Karpas-422 (cell line): Measurements from ENCODE around the gene NECTIN1. TPM values are rescaled to one million over a fixed set of nuclear protein-coding genes. Genes with fewer than 3 reads are reported as not detected.
"Not testable (repeated sequence)": the region's sequence is repeated elsewhere in the genome, so short reads cannot be mapped to it uniquely, and the experiment has no call there.

Experiments used
- DNase-seq: peaks from one replicate; pipeline ENCODE4 v3.0.0-alpha.2; 2015
- H2AFZ ChIP-seq: fragments of 200-600 bp; sonication (generic); 2 replicates; pipeline ENCODE4 v1.6.1; 2014; ENCODE audit warnings: antibody characterized with exemption, low read length, mixed read lengths
- H3K27ac ChIP-seq: fragments of 200-600 bp; sonication (generic); 2 replicates; pipeline ENCODE4 v1.5.1; 2014; ENCODE audit warnings: mild to moderate bottlenecking, low read length, moderate library complexity
- H3K27me3 ChIP-seq: fragments of 200-600 bp; sonication (generic); 2 replicates; pipeline ENCODE4 v1.6.1; 2014; ENCODE audit warnings: low read length, mixed read lengths
- H3K36me3 ChIP-seq: fragments of 200-600 bp; sonication (generic); 2 replicates; pipeline ENCODE4 v1.6.1; 2014; ENCODE audit warnings: low read length, mixed read lengths; ENCODE audit not compliant: insufficient read depth
- H3K4me1 ChIP-seq: fragments of 200-600 bp; sonication (generic); 2 replicates; pipeline ENCODE4 v1.6.1; 2014; ENCODE audit warnings: mild to moderate bottlenecking, low read length, mixed read lengths
- H3K4me2 ChIP-seq: fragments of 200-600 bp; sonication (generic); 2 replicates; pipeline ENCODE4 v1.6.1; 2014; ENCODE audit warnings: low read length, low read depth, mild to moderate bottlenecking; ENCODE audit not compliant: poor library complexity, severe bottlenecking
- H3K4me3 ChIP-seq: fragments of 200-600 bp; sonication (generic); 2 replicates; pipeline ENCODE4 v1.5.1; 2014; ENCODE audit warnings: mild to moderate bottlenecking, antibody characterized with exemption, low read length, mixed read lengths
- H3K79me2 ChIP-seq: fragments of 200-600 bp; sonication (generic); 2 replicates; pipeline ENCODE4 v1.6.1; 2014; ENCODE audit warnings: mild to moderate bottlenecking, low read length, mixed read lengths
- H3K9ac ChIP-seq: fragments of 200-600 bp; sonication (generic); 2 replicates; pipeline ENCODE4 v1.6.0; 2014; ENCODE audit warnings: low read length
- H3K9me2 ChIP-seq: fragments of 200-600 bp; sonication (generic), shearing (Covaris generic); replicated peaks from 2 replicates; pipeline ENCODE4 v1.6.0; 2014; ENCODE audit warnings: mild to moderate bottlenecking, low read length, moderate library complexity; ENCODE audit not compliant: insufficient read depth
- H3K9me3 ChIP-seq: fragments of 300-700, 200-600 bp; sonication (generic); 2 replicates; pipeline ENCODE4 v1.6.1; 2014; ENCODE audit warnings: low read length, mixed read lengths
- H4K20me1 ChIP-seq: fragments of 200-600 bp; sonication (generic); 2 replicates; pipeline ENCODE4 v1.6.1; 2014; ENCODE audit warnings: mild to moderate bottlenecking, antibody characterized with exemption, low read length, low read depth; ENCODE audit not compliant: insufficient read depth
- total RNA-seq: library from RNA; depleted of rRNA; stranded (reverse); fragments of >200 nt; shearing (Covaris generic); gene quantifications from 2 replicates; pipeline ENCODE4 v1.2.3, GENCODE V29; 2014; ENCODE audit warnings: low replicate concordance

The NECTIN1 gene
- total RNA-seq, 1 experiment from 2014 or later = not detected

- not testable (repeated sequence) for DNase-seq, H3K9me2 ChIP-seq, H4K20me1 ChIP-seq, H3K9me3 ChIP-seq, H3K9ac ChIP-seq, H2AFZ ChIP-seq, H3K36me3 ChIP-seq, H3K79me2 ChIP-seq, H3K4me1 ChIP-seq, H3K27me3 ChIP-seq, H3K27ac ChIP-seq, H3K4me2 ChIP-seq, H3K4me3 ChIP-seq
Observed at GRCh38 chr11:119595941-119596340, 133.1 kb downstream of the NECTIN1 start.

- Histone ChIP-seq H3K9me3 (no peaks in the 10 kb centered on the region), H3K27ac (no peak overlapping the region), H3K4me3 (no peak overlapping the region), H3K36me3 (no peaks in the 10 kb centered on the region), H4K20me1 (no peaks in the 10 kb centered on the region), H3K9ac (no peak overlapping the region), H3K79me2 (no peaks in the 10 kb centered on the region), H3K4me1 (no peaks in the 10 kb centered on the region), H3K9me2 (no peaks in the 10 kb centered on the region), H3K27me3 (no peaks in the 10 kb centered on the region), H3K4me2 (no peak overlapping the region), H2AFZ (no peak overlapping the region)
- DNase-seq = no peak
Observed at GRCh38 chr11:119594639-119595249, 134.3 kb downstream of the NECTIN1 start.

- Histone ChIP-seq H3K36me3 (no peaks in the 10 kb centered on the region), H3K9ac (no peak overlapping the region), H3K27me3 (no peaks in the 10 kb centered on the region), H2AFZ (no peak overlapping the region), H3K27ac (no peak overlapping the region), H3K4me2 (no peak overlapping the region), H4K20me1 (no peaks in the 10 kb centered on the region), H3K79me2 (no peaks in the 10 kb centered on the region), H3K4me1 (no peaks in the 10 kb centered on the region), H3K4me3 (no peak overlapping the region), H3K9me2 (no peaks in the 10 kb centered on the region), H3K9me3 (no peaks in the 10 kb centered on the region)
- DNase-seq = no peak
Observed at GRCh38 chr11:119593346-119593745, 135.7 kb downstream of the NECTIN1 start.

- no peaks in the 10 kb centered on the region for H3K9me2 ChIP-seq
- H3K4me1 ChIP-seq = no peaks in the 10 kb centered on the region
Observed at GRCh38 chr11:119592642-119593041, 136.4 kb downstream of the NECTIN1 start.

GRCh38 chr11:119591836-119592310, 137.1 kb downstream of the NECTIN1 start:
- no peaks in the 10 kb centered on the region for H3K9me2 ChIP-seq
- H2AFZ ChIP-seq = no peak overlapping the region
- no peak overlapping the region for H3K27ac ChIP-seq
- DNase-seq = no peak
- H3K9me3 ChIP-seq = no peaks in the 10 kb centered on the region
- no peaks in the 10 kb centered on the region for H3K36me3 ChIP-seq
- H3K79me2 ChIP-seq = no peaks in the 10 kb centered on the region
- no peaks in the 10 kb centered on the region for H3K27me3 ChIP-seq
- H4K20me1 ChIP-seq = no peaks in the 10 kb centered on the region
- H3K4me1 ChIP-seq = no peaks in the 10 kb centered on the region
- no peak overlapping the region for H3K9ac ChIP-seq
- H3K4me2 ChIP-seq = no peak overlapping the region
- H3K4me3 ChIP-seq = no peak overlapping the region

More at GRCh38 chr11:119592642-119593041, 136.4 kb downstream of the NECTIN1 start:
- DNase-seq = no peak
- no peak overlapping the region for H3K4me2 ChIP-seq
- no peaks in the 10 kb centered on the region for H3K36me3 ChIP-seq
- H3K4me3 ChIP-seq = no peak overlapping the region
- H2AFZ ChIP-seq = no peak overlapping the region
- H3K9me3 ChIP-seq = no peaks in the 10 kb centered on the region
- H3K27ac ChIP-seq = no peak overlapping the region
- no peaks in the 10 kb centered on the region for H4K20me1 ChIP-seq
- H3K79me2 ChIP-seq = no peaks in the 10 kb centered on the region
- no peak overlapping the region for H3K9ac ChIP-seq
- no peaks in the 10 kb centered on the region for H3K27me3 ChIP-seq

- no peaks in the 10 kb centered on the region for H3K4me1 ChIP-seq
- H3K79me2 ChIP-seq = no peaks in the 10 kb centered on the region
- H3K9me3 ChIP-seq = no peaks in the 10 kb centered on the region
- H3K9ac ChIP-seq = no peak overlapping the region
- no peaks in the 10 kb centered on the region for H4K20me1 ChIP-seq
- H3K4me2 ChIP-seq = no peak overlapping the region
- DNase-seq = no peak
- no peak overlapping the region for H2AFZ ChIP-seq
- no peaks in the 10 kb centered on the region for H3K36me3 ChIP-seq
- H3K4me3 ChIP-seq = no peak overlapping the region
- H3K27ac ChIP-seq = no peak overlapping the region
- H3K27me3 ChIP-seq = no peaks in the 10 kb centered on the region
- no peaks in the 10 kb centered on the region for H3K9me2 ChIP-seq
Observed at GRCh38 chr11:119590651-119591351, 138.2 kb downstream of the NECTIN1 start.

GRCh38 chr11:119589001-119589400, 140.0 kb downstream of the NECTIN1 start:
- H3K27me3 ChIP-seq = no peaks in the 10 kb centered on the region
- no peak overlapping the region for H3K4me2 ChIP-seq
- H4K20me1 ChIP-seq = no peaks in the 10 kb centered on the region
- H3K9me2 ChIP-seq = no peaks in the 10 kb centered on the region
- H3K4me3 ChIP-seq = no peak overlapping the region
- H3K9me3 ChIP-seq = no peaks in the 10 kb centered on the region
- H3K9ac ChIP-seq = no peak overlapping the region
- no peaks in the 10 kb centered on the region for H3K79me2 ChIP-seq
- no peak overlapping the region for H3K27ac ChIP-seq
- no peaks in the 10 kb centered on the region for H3K4me1 ChIP-seq
- no peak overlapping the region for H2AFZ ChIP-seq
- no peaks in the 10 kb centered on the region for H3K36me3 ChIP-seq
- no peak for DNase-seq
